Spleen (tissue), 11 donors: ENCODE measurements around the gene LRBA. TPM values are rescaled to one million over a fixed set of nuclear protein-coding genes. Genes with fewer than 3 reads are reported as not detected.

Experiments
- DNase-seq: peaks from one replicate; pipeline ENCODE4 v3.0.0-alpha.2; 2020
- H3K27ac ChIP-seq, 8 donors: fragments of 200-600 bp; sonication (generic) in 7 of 8; 1 replicate in 4 of 8; 2 replicates in 4 of 8; pipeline versions ENCODE4 v1.5.0 to v1.8.0; 2016 to 2021; ENCODE audit warnings: inconsistent platforms in 4 of 8, mild to moderate bottlenecking in 4 of 8, moderate library complexity in 1 of 8
- H3K27me3 ChIP-seq, 7 donors: fragments of 200-600 bp; sonication (generic) in 6 of 7; replicated peaks in 1 of 7; 1 replicate in 4 of 7; 2 replicates in 3 of 7; pipeline versions ENCODE4 v1.5.0 to v1.8.0; 2016 to 2021; ENCODE audit warnings: inconsistent platforms in 3 of 7, mild to moderate bottlenecking in 1 of 7
- H3K36me3 ChIP-seq, 6 donors: fragments of 200-600 bp; sonication (generic) in 5 of 6; 1 replicate in 4 of 6; 2 replicates in 2 of 6; pipeline versions ENCODE4 v1.5.0 to v1.8.0; 2016 to 2021; ENCODE audit warnings: inconsistent platforms in 2 of 6
- H3K4me1 ChIP-seq, 6 donors: fragments of 200-600 bp; sonication (generic) in 5 of 6; 1 replicate in 3 of 6; 2 replicates in 3 of 6; pipeline versions ENCODE4 v1.5.0 to v1.8.0; 2016 to 2021; ENCODE audit warnings: inconsistent platforms in 3 of 6
- H3K4me3 ChIP-seq, 8 donors: fragments of 200-600 bp; sonication (generic) in 7 of 8; 1 replicate in 4 of 8; 2 replicates in 4 of 8; pipeline versions ENCODE4 v1.5.0 to v1.8.0; 2016 to 2021; ENCODE audit warnings: inconsistent platforms in 4 of 8, mild to moderate bottlenecking in 4 of 8, moderate library complexity in 2 of 8
- H3K9me3 ChIP-seq, 8 donors: fragments of 200-600 bp; sonication (generic) in 7 of 8; 1 replicate in 4 of 8; 2 replicates in 4 of 8; pipeline versions ENCODE4 v1.5.0 to v1.8.0; 2016 to 2021; ENCODE audit warnings: inconsistent platforms in 4 of 8
- POLR2A ChIP-seq, 3 donors: fragments of 450-650 bp; IDR thresholded peaks; one replicate each; pipeline ENCODE4 v1.5.1; 2017; ENCODE audit warnings: antibody characterized with exemption in 3 of 3, mild to moderate bottlenecking in 1 of 3
- POLR2AphosphoS5 ChIP-seq, 3 donors: sonication (generic); formaldehyde crosslinking; IDR thresholded peaks; one replicate each; pipeline ENCODE4 v1.5.1; 2017; ENCODE audit warnings: antibody characterized with exemption in 3 of 3
- WGBS, 5 donors: extraction: QIAGEN DNeasy Blood & Tissue Kit in 3 of 5; methylation state at CpG; one replicate each; pipeline versions ENCODE4 v1.1.5 to v1.1.7; 2013 to 2018; 5-methylcytosine and 5-hydroxymethylcytosine counted together
- intact Hi-C: fragments of 100-400 bp; cut with DNase I; formaldehyde crosslinking; loops from one replicate; pipeline ENCODE4 v1.15.0; 2023; ENCODE audit warnings: low total_unique reads
- polyA plus RNA-seq, 3 donors: library from polyadenylated mRNA; stranded (reverse); fragments of 200-250 nt; gene quantifications; one replicate each; pipeline ENCODE4 v1.2.1, GENCODE V29; 2013
- total RNA-seq, 7 donors: library from RNA; depleted of rRNA in 3 of 7; stranded (reverse); fragments of >200 nt in 3 of 7; fragmentation: NEBNext Ultra II Directional in 4 of 7; extraction: Animal tissue kit (Norgen Biotek cat#: 25700) in 4 of 7; gene quantifications; one replicate each; pipeline versions ENCODE4 v1.1.0 to v1.2.1, GENCODE V29; 2016 to 2021
- TF ChIP-seq, protein P1 (sequence below), 11 experiments: fragments of 200-600 bp in 7 of 11; fragments of 450-650 bp in 4 of 11; sonication (generic) in 4 of 11; IDR thresholded peaks in 8 of 11; conservative IDR thresholded peaks in 3 of 11; 1 replicate in 7 of 11; 2 replicates in 4 of 11; pipeline versions ENCODE4 v1.4.0 to v1.8.0; 2016 to 2021; ENCODE audit warnings: antibody characterized with exemption in 11 of 11, inconsistent platforms in 4 of 11, mild to moderate bottlenecking in 1 of 11
- donor health status: healthy with polysubstance abuse.
- donor health status: DM: no; HTN: no; CAD: no; lungs with moderate emphysema.
- donor health status: DM: no; HTN: no; CAD: no.
- donor health status: Bipolar disorder and iron deficiency.
- donor health status: healthy.
- donor health status: DM: no; HTN: no; CAD: no.
- donor health status: DM: yes; HTN: yes; CAD: no.

LRBA gene
- total and polyA plus RNA-seq, 10 donors = 8.2 to 84.9 (median 50.5) TPM

DNA sequence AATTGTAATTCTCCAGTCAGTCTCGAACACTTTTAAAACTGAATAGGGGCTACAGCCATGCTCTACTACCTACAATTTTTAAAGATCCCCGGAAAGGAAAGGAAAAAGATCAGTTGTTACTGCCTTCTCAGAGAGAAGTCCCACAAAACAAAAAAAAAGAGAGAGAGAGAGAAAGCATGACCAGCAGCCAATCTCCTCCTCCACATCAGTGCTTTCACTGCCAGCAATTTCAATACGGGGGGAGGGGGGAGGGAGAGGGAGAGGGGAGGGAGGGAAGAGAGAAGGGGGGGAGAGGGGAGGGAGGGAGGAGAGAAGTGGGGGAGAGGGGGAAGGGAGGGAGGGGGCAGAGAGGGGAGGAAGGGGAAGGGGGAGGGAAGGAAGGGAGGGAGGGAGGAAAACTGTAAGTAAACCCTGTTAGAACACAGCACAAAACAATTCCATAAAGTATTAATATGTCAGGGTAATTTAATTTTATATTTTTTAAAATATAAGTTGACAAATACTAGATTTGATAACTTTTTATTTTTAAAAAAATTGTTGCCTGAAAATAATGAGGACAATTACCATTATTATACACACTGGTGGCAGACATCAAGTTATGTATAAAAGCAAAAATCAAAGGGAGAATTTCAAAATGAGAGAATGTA, 108.0 kb downstream of the LRBA start:
- H3K27me3 ChIP-seq = no peaks in the 10 kb centered on the region
- no peak overlapping the region for H3K4me3 ChIP-seq
- no peak overlapping the region for H3K27ac ChIP-seq
- WGBS, 5 donors = 56 to 75% (median 59%) methylated on average over 3 of the region's 3 CpGs
- intact Hi-C loops = no loop called here
- DNase-seq = no peak
- H3K4me1 ChIP-seq = no peaks in the 10 kb centered on the region
- TF ChIP-seq, protein P1, sequence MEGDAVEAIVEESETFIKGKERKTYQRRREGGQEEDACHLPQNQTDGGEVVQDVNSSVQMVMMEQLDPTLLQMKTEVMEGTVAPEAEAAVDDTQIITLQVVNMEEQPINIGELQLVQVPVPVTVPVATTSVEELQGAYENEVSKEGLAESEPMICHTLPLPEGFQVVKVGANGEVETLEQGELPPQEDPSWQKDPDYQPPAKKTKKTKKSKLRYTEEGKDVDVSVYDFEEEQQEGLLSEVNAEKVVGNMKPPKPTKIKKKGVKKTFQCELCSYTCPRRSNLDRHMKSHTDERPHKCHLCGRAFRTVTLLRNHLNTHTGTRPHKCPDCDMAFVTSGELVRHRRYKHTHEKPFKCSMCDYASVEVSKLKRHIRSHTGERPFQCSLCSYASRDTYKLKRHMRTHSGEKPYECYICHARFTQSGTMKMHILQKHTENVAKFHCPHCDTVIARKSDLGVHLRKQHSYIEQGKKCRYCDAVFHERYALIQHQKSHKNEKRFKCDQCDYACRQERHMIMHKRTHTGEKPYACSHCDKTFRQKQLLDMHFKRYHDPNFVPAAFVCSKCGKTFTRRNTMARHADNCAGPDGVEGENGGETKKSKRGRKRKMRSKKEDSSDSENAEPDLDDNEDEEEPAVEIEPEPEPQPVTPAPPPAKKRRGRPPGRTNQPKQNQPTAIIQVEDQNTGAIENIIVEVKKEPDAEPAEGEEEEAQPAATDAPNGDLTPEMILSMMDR (IDR thresholded peaks at IDR 0.05 in 8 of 11, conservative IDR thresholded peaks at IDR 0.05 in 3 of 11) = no peak
- no peak for TF ChIP-seq POLR2A (IDR thresholded peaks at IDR 0.05)
- TF ChIP-seq POLR2AphosphoS5 (IDR thresholded peaks at IDR 0.05) = no peak
- peaks cover 0 to 78% (median 24%) of the 10 kb centered on the region in 6 donors for H3K36me3 ChIP-seq
- peaks cover 0 to 16% (median 12%) of the 10 kb centered on the region in 8 donors for H3K9me3 ChIP-seq

DNA sequence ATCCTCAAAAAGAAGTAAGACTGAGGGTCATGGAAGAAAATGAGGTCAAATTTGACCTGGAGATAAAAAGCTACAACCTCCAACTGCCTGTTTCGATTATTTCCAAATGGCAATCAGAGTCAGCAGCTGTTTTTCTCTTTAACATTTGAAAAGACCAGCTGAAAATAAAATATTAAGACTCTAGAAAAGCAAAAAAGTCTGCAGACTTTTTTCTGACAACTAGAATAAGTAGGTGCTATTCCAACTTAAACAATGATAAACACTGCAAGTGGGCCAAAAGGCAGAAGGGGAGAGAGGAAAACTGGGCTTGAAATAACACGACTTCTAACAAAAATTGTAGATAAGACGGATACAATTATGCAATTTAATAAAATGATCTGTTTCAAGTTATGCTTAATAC, 110.4 kb downstream of the LRBA start:
- 91 to 95% (median 93%) methylated on average over 3 of the region's 3 CpGs for WGBS, 5 donors
- Histone ChIP-seq H3K9me3 (no peaks in the 10 kb centered on the region), H3K27me3 (no peaks in the 10 kb centered on the region), H3K4me1 (no peaks in the 10 kb centered on the region), H3K36me3 (peaks cover 0 to 77% (median 8%) of the 10 kb centered on the region in 6 donors), H3K4me3 (no peak overlapping the region), H3K27ac (no peak overlapping the region)
- TF ChIP-seq POLR2A (IDR thresholded peaks at IDR 0.05) (no peak), POLR2AphosphoS5 (IDR thresholded peaks at IDR 0.05) (no peak)
- TF ChIP-seq, protein P1 (IDR thresholded peaks at IDR 0.05 in 8 of 11, conservative IDR thresholded peaks at IDR 0.05 in 3 of 11) = no peak
- intact Hi-C loops = no loop called here
- no peak for DNase-seq

- intact Hi-C loops = no loop called here
- Histone ChIP-seq H3K4me3 (no peak overlapping the region), H3K27ac (no peak overlapping the region), H3K9me3 (no peaks in the 10 kb centered on the region), H3K27me3 (no peaks in the 10 kb centered on the region), H3K36me3 (peaks cover 0 to 77% (median 14%) of the 10 kb centered on the region in 6 donors), H3K4me1 (no peaks in the 10 kb centered on the region)
- DNase-seq = no peak
- WGBS, 5 donors = 55 to 93% (median 85%) methylated on average over 2 of the region's 2 CpGs
- TF ChIP-seq POLR2AphosphoS5 (IDR thresholded peaks at IDR 0.05) = no peak
These were observed 111.5 kb downstream of the LRBA start for GRCh38 chr4:150903603-150904002.

DNA sequence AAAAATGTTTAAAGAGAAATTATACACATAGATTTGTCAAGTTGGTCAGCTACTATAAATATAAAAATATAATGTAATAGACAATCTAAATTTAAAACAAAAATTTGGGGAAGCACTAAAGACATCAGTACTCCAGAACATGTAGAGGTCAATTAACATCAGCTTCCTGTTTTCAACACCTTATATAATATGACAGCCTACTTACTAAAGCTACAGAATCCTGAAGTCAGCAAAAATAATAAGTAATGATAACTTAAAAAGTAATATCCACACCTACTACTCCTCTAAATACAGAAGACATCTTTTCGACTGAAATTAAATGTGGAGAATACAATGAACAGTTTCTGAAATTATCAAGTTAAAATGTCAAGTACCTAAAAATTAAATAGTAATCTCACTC, 118.6 kb downstream of the LRBA start:
- no peak overlapping the region for H3K27ac ChIP-seq
- H3K36me3 ChIP-seq = peaks cover 0 to 83% (median 17%) of the 10 kb centered on the region in 6 donors
- H3K4me3 ChIP-seq = no peak overlapping the region
- no peaks in the 10 kb centered on the region for H3K9me3 ChIP-seq
- DNase-seq = no peak
- H3K27me3 ChIP-seq = no peaks in the 10 kb centered on the region
- TF ChIP-seq POLR2A (IDR thresholded peaks at IDR 0.05) (no peak), POLR2AphosphoS5 (IDR thresholded peaks at IDR 0.05) (no peak)
- TF ChIP-seq, protein P1 (IDR thresholded peaks at IDR 0.05 in 8 of 11, conservative IDR thresholded peaks at IDR 0.05 in 3 of 11) = no peak
- WGBS, 5 donors = 87 to 93% (median 89%) methylated on average over 1 of the region's 1 CpG
- intact Hi-C loops = no loop called here
- H3K4me1 ChIP-seq = no peaks in the 10 kb centered on the region
